Measurements from ENCODE around the gene LMTK2.
"Not testable (repeated sequence)": the region's sequence is repeated elsewhere in the genome, so short reads cannot be mapped to it uniquely, and the experiment has no call there.

LMTK2 gene

DNA sequence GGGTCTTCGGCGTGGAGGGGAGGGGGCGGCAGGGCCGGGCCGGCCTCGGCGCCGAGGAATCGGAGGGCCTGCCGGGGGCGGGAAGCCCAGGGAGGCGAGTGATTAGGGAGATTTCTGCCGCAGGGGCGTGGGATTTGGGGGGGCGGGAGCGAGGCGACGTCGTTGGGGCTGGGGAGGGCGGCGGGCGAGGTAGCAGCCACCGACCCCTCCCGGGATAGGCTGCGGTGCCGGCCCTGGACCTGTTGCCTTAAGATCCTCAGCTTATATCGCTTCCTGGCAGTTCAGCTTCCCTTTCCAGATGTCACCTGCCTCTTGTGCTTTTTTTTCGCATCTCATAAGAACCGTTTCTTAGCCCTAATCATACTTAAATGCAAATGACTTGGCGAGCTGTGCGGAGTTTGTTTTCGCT lies 655 bp downstream of the LMTK2 start:
- no peak for DNase-seq

DNA sequence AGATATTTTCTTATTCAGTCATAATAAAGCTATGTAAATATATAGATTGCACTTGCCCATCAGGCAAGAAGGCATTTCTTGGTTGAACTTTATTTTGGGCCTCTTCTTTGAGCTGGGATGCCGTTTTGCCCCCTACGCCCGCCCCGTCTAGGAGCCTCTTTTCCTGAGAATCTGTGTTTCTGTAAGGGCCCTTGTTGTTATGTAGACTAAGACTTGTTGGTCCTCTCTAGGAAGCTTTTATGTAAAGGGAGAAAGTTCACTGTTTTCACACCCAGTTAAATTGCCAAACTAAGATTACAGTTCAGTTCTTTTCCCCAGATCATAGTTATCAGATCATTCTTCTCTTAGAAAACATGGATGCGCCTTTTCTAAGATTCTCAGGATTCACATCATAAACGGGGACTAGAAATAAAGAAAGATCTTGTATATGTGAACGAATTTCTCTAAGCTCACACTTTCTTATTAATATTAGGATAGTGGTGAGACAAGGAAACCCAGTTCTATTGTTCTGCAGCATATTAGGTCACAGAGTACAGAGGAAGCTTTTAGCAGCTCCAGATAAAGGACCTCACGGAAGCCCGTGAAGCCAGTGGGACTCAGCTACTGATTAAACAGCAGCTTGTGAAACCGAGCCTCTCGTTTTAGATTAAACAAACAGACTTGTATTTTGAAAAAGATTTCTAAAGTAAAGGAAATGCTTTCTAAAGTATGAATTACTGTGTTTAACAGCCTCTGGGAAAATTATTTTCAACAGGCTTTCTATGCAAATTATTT lies 3.8 kb downstream of the LMTK2 start:
- peak; percentile 18 for DNase-seq

DNA sequence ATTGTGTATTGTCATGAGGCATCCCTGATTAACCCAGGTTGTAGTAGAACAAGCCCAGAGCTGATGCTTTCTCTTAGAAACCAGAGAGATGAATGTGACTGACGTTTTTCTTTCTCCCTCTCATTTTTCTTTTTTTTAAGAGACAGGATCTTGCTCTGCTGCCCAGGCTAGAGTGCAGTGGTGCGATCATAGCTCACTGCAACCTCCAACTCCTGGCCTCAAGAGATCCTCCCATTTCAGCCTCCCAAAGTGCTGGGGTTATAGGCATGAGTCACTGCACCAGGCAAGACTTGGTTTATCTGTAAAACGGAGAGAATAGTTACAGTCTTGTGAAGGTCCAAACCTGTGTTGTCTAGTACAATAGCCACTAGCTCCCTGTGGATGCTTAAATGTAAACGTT lies 5.4 kb downstream of the LMTK2 start:
- no peak for DNase-seq

DNA sequence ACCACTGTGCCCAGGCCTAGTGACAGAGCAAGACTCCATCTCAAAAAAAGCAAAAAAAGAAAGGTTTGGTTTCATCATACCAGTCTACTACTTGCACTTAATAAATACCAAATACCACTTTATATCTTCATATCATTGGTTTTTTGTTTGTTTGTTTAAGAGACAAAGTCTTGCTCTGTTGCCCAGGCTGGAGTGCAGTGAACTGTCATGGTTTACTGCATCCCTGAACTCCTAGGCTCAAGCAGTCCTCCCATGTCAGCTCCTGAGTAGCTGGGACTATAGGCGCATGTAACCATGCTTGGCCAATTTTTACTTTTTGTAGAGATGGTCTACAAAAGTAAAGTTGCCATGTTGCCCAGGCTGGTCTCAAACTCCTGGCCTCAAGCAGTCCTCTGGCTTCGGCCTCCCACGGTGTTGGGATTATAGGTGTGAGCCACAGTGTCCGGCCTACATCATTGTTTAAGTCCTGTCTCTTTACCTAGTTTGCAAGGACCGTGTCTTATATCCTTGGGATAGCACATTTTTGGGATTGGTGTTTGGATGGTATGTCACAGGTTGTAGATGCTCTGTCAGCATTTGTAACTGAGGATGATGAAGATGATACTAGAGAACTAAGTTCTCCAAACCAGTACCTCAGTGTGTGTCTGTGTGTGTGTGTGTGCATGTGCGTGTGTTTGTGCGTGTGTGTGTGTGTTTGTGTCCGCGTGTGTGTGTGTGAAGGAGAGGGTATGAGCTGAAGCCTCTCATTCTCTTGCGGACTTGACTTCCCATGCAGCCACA lies 9.3 kb downstream of the LMTK2 start:
- no peak for DNase-seq

DNA sequence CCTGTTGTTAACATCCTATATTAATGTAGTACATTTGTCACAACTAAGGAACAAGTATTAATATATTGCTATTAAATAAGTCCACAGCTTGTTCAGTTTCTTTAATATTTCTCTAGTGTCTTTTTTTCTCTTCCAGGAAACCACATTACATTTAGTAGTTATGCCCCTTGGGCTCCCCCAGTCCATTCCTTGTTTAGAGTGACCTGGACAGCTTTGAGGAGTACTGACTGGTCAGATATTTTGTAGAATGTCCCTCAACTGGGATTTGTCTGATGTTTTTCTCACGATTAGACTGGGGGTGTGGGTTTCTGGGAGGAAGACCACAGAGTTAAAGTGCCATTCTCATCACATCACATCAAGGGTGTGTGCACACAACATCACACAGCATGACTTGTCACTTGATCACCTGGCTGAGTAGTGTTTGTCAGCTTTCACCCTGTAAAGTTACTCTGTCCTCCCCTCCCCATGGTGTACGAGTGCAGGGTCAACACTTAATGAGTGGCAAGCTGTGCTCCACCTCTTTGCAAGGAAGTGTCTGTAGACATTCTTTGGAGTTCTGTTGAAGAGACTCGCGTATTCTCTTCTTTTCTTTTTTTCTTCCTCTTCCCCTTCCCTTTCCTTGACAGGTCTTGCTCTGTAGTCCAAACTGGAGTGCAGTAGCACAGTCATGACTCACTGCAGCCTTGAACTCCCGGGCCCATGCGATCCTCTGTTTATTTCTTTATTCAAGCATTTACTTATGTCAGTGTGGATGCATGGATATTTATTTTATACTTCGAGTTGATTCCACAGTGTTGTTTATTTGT lies 10.2 kb downstream of the LMTK2 start:
- DNase-seq = no peak

DNA sequence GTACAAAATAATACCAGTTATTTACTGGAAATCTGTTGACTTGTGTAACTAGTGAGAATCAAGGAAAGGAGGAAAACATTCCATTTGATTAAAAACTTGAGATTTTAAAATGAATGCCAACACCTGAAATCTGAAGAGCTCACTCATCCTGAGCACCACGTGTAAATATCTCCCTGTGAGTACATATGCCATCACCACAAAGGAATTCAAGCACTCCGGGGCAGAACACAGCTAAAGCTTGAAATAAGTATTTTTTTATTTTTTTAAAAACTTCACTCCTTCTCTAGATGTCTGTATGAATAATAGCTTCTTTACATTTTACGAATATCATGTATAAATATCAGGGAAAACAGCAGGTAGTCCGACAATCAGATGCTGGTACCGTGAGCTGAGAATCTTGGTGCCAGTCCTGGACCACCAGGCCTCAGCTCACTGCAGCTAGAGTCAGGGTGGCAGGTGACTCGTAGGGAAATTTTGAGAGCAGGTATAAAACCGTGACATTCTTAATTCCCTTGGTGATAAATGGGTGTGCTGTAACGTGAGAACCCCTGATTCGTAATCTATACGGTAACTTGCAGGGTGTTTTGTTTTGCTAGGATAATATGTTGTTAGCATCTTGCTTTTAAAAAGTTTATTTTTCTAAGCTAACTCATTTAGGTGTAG lies 12.7 kb downstream of the LMTK2 start:
- DNase-seq = no peak

DNA sequence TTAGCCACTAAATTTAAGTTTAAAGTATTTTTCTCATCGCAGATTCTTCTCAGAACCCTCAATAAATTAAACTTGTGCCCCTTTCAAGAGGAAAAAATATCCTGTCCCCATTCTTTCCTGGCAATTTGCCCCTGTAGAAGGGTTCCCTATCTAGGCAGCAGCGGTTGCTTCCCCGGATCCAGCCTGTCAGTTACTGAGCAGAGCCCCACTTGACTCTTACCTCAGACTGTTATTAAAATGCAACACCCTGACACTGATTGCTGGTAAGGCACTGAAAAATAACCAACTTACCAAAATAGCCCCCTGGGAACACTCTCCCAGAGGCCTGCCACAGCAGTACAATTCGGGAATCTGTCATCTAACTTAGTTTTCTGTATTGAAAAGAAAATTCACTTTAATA lies 13.9 kb downstream of the LMTK2 start:
- no peak for DNase-seq

DNA sequence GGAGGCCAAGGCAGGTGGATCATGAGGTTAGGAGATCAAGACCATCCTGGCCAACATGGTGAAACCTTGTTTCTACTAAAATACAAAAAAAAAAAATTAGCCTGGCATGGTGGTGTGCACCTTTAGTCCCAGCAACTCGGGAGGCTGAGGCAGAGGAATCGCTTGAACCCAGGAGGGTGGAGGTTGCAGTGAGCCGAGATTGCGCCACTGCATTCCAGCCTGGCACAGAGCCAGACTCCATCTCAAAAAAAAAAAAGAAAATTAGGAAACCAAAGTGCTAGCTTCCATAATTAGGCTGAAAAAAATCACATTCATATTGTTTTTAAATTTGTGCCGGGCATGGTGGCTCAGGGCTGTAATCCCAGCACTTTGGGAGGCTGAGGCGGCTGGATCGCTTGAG lies 14.7 kb downstream of the LMTK2 start:
- not testable (repeated sequence) for DNase-seq

DNA sequence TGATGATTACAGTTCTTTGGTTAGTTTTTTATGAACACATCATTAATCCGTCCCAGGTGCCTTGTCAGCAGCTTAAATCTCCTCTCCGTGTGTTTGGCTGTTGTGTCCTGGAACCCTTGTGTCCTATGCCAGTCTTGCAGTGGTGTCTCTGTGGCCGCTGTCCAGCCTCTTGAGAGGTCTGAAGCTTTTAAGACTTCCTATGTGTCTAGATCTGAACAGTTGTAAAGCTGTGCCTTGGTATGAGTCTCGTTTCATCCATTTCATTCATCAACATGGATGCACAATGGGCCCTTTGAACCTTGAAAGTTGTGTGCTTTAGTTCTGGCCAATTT lies 16.7 kb downstream of the LMTK2 start:
- DNase-seq = no peak

DNA sequence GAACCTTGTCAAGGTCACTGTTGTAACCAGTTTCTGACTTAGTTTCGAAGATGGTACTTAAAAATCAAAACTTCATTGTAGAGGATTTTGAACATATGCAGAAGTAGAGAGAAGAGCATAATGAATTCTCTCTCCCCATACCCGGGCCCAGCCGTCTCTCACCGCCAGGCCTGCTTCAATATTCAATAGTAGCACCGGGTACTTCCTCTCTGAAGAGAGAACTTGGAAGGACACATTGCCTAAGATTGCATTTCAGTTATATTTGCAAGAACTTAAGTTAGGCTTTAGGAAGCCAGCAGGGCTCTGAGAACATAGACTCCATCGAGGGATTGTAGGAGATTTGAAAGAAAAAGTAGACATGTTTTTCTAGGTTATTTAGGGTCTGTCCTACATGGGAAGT lies 19.1 kb downstream of the LMTK2 start:
- no peak for DNase-seq

DNA sequence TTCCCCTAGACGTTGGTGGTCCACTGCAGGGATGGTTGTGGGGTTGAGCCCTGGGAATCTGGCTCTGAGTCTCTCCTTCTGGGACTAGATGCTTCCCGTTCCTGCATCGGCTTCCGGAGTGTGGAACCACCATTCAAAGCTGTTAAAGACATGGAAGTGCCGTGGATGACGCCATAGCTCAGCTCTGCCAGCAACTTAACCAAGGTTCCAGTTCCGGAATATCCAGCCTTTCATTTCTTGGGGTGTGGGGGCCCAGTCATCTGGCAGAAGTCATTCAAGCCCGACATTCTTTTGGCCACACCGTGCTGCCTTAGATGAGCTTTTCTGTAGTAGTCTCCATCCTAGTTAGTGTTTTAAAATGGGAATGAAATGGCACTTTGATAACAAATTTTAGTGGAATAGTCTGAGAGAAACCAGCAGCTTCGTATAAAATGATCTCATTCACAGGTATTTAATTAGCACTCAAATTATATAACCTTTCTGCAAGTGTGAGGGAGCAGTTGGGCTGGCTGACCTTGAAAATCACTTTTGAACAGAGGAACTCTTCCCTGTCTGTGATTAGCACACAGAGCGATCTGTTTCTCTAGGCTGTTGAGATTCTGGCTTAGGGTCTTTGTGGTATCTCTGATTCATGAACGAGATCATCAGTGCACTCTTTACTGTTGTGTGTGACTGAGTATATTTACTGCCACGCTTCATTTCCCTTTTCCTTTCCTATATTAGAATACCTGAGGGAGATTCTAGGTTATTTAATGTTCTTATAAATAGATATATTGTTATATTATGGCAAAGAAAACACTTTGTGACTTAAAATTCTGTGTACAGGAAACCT lies 19.9 kb downstream of the LMTK2 start:
- DNase-seq = no peak

DNA sequence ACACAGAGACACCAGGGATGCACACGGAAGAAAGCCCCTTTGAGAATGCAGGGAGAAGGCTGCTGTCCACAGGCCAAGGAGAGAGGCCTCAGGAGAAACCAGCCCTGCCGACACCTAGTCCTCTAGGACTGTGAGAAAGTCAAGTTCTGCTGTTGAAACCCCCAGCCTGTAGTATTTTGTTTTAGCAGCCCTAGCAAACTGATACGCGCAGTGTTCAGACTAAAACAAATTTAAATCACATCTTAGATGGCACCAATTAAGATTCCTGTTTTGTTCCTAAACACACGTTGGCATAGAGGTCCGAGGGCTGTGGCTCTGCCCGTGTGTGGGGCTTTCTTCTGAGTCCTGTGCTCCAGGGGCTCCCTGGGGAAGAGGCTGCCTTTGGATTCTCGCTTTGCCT lies 21.7 kb downstream of the LMTK2 start:
- DNase-seq = no peak

DNA sequence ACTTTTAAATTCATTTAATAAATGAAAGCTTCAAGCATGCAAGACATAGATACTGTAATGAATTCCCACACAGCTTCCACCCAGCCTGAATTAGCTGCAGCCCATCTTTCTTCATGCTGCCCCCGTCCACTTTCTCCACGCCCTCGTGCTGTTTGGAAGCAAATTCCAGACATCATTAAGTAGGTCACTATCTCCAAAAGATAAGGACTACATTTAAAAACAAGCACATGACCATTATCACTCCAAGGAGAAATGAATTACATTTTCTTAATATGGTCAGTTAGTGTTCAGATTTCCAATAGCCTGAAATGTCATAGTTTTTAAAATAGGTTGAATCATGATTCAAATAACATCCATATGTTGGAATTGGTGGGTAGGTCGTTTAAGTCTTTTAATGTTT lies 24.3 kb downstream of the LMTK2 start:
- no peak for DNase-seq

DNA sequence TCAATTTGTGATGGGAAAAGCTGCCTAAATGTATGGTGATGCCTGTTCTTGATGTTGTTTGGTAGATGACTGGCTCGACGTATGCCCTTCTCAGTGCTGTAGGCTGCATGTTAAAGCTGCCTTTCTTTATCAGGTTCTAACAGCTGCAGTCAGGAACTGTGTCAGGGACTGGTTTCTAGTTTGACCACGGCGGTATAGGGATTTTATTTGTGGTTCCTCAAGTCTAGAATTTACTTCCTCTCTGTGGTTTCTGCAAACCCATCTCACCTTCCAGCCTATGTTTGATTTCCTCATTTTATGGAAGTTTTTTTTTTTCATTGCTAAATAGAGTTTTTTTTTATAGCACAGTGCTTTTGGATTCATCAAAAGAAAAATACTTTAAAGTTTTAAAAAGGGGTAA lies 26.5 kb downstream of the LMTK2 start:
- no peak for DNase-seq

DNA sequence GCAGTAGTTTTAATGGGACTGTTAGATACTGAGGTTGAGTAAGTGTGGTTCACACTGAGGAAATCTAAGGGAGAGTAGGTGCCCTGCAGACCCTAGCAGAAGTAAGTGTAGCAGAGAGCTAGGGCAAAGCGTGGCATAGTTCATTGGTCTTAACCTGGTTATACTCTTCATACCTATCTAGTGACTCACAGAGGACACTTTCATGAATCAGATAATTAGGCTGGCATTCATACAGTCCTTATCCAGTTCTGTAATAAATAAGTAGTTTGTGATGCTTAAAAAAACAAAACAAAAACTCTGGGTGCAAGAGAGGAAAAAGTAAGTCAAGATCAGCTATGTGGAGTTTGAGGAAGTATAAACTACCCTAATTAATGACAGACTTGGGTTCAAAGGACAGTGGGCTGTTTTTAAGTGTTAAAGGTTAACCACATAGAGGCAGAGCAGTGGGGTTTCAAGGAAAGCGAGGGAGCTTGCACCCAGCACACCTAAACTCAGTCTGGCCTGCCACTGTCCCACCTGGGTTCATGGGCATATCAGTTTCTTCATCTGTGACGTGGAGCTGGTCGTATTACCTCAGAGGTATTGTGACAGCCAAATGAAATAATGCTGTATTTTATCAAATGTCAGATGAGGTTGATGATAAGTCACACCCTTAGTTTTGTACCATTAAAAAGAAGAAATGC lies 27.1 kb downstream of the LMTK2 start:
- no peak for DNase-seq

DNA sequence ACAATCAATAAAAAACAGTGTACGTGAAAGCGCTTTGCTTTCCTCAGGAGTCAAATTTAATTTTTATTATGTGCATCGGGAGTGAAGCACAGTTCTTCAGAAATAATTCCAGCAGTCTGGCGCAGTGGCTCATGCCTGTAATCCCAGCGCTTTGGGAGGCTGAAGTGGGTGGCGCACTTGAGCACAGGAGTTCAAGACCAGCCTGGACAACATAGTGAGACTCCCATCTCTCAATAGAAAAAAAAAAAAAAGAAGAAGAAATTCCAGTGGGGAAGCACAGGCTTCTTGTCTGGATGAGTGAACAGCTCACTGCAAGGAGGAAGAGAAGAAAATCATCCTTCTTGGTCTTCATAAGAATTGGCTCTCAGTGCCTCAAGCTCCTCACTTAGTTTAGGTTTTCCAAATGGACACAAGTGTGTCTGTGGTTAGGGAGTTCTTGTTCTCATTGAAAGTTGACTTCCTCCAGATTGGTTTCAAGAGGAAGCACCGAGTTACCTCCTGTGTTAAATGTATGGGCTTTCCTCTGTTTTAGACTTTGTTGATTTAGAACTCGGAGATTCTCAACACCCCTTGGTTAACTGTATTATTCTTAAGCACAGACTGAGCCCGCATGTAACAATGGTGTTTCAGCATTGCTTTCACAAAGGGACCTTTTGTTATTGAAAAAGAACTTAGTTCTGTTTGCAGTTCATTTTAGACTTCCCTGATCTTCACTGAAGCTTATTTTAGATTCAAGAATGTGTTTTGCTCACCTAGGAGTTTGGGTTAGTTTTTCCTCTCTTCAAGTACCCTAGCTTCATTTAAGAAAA lies 28.0 kb downstream of the LMTK2 start:
- no peak for DNase-seq

DNA sequence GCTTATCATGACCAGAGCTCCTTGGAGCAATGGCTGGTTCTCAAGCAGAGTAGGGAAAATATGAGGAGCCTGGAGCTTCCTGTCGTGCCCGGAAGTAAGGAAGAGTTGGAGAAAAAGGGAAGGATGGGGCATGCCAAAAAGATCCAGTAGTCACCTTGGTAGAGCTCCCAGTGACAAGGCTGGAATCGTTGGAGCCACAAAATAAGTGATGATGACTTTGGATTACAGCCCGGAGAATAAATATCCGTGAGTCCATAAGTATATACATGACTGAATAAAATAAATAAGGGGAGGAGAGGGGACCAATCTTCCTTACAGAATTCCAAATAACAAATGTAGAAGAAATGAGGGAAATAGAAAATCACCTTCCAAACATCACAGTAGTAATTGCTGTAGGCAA lies 29.3 kb downstream of the LMTK2 start:
- DNase-seq = peak; percentile 13

DNA sequence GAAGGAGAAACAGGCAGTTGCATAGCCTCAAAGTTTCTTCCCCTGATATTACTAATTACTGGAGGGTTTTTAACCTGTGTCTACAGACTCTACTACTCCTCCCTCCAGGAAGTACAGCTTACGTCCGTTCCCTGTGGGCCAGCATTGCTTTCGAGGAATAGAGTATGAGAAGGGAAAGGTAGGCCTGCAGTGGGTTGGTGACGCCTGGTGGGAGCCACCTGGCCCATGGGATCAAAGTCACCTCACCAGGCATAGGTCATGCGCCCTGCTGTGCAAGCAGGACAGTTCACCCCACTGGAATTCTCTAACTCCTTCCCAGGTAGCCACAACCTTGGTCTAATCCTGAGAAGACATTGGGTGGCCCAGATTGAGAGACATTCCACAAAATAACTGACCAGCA lies 29.8 kb downstream of the LMTK2 start:
- no peak for DNase-seq

DNA sequence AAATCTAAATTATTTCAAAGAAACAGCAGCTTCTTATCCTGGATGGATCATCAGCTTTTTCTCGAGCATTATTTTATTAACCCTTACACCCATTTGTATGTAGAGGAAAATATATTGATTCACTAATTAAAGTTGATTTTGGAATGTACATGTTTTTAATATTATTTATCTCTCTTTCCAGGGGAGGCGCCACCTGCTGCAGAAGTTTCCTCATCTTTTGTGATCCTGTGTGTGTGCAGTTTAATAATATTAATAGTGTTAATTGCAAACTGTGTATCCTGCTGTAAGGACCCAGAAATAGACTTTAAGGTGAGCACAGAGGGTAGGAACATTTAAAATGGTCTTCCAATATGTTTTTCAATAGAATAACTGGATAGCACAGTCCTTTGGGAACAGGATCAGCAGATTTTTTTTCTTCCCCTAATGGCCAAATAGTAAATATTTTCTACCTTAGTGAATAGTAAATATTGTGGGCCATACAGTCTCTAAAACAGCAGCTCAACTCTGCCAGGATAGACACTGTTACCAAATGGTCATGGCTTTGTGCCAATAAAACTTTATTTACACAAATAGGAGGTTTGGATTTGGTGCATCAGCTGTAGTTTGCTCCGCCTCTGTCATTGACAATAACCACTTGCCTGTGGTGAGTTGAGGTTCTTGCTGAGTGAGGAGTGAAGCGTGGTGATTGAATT lies 30.6 kb downstream of the LMTK2 start:
- no peak for DNase-seq

DNA sequence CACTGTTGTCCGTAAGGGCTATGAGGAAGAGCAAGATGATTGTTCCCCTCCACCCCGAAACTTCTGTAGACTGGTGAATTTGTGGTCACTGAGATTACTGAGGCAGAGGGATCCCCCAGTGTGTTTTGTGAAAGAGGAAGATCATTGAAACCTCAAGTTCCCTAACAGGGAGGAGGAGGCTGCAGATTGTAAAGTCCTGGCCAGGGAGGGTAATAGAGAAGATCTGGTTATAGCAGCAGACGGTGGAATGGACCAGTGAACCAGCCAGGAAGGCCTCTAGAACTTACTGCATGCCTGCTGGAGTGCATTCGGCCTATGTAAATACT lies 31.1 kb downstream of the LMTK2 start:
- no peak for DNase-seq

Data from NCI-H774 (cell line).